Tibial nerve (tissue), 4 donors: ENCODE results near the gene IL1A. TPM values are rescaled to one million over a fixed set of nuclear protein-coding genes. Genes with fewer than 3 reads are reported as not detected.

Experiments
- DNase-seq, 2 donors: peaks; one replicate each; pipeline ENCODE4 v3.0.0-alpha.2; 2019; ENCODE audit warnings: low spot score in 2 of 2
- H3K27ac ChIP-seq, 4 donors: fragments of 200-600 bp; sonication (generic) in 3 of 4; one replicate each; pipeline ENCODE4 v1.5.1; 2017 to 2019; ENCODE audit warnings: mild to moderate bottlenecking in 1 of 4
- H3K27me3 ChIP-seq, 2 donors: fragments of 200-600 bp; sonication (generic) in 1 of 2; one replicate each; pipeline versions ENCODE4 v1.5.1 to v1.6.0; 2017 to 2019
- H3K36me3 ChIP-seq, 3 donors: fragments of 200-600 bp; sonication (generic); one replicate each; pipeline ENCODE4 v1.5.1; 2018 to 2019
- H3K4me1 ChIP-seq, 4 donors: fragments of 200-600 bp; sonication (generic) in 3 of 4; one replicate each; pipeline ENCODE4 v1.5.1; 2017 to 2019
- H3K4me3 ChIP-seq, 4 donors: fragments of 200-600 bp; sonication (generic) in 3 of 4; one replicate each; pipeline ENCODE4 v1.5.1; 2017 to 2019; ENCODE audit warnings: mild to moderate bottlenecking in 1 of 4, moderate library complexity in 1 of 4
- H3K9me3 ChIP-seq, 4 donors: fragments of 200-600 bp; sonication (generic) in 3 of 4; one replicate each; pipeline ENCODE4 v1.5.1; 2017 to 2019
- CTCF ChIP-seq, 5 experiments: fragments of 200-600 bp in 3 of 5; fragments of 450-650 bp in 2 of 5; sonication (generic) in 3 of 5; IDR thresholded peaks; one replicate each; pipeline ENCODE4 v1.5.1; 2016 to 2019; ENCODE audit warnings: antibody characterized with exemption in 5 of 5, mild to moderate bottlenecking in 3 of 5, moderate library complexity in 2 of 5
- EP300 ChIP-seq, 2 donors: sonication (generic); formaldehyde crosslinking; IDR thresholded peaks; one replicate each; pipeline ENCODE4 v1.6.1; 2017; ENCODE audit warnings: antibody characterized with exemption in 2 of 2, mild to moderate bottlenecking in 1 of 2
- POLR2A ChIP-seq, 2 donors: fragments of 450-650 bp; IDR thresholded peaks; one replicate each; pipeline ENCODE4 v1.6.1; 2017; ENCODE audit warnings: antibody characterized with exemption in 2 of 2, mild to moderate bottlenecking in 2 of 2, moderate library complexity in 2 of 2
- WGBS, 2 donors: methylation state at CpG; one replicate each; pipeline ENCODE4 v1.1.5; 2018; 5-methylcytosine and 5-hydroxymethylcytosine counted together
- total RNA-seq, 4 donors: library from RNA; depleted of rRNA; stranded (reverse); fragments of >200 nt; gene quantifications; one replicate each; pipeline ENCODE4 v1.1.0, GENCODE V29; 2016

Gene IL1A
- total RNA-seq, 4 donors from 2014 or later = 1.1 TPM; not detected in 3

- no peak overlapping the region for H3K27ac ChIP-seq
- TF ChIP-seq POLR2A (IDR thresholded peaks at IDR 0.05) = no peak
- TF ChIP-seq CTCF (IDR thresholded peaks at IDR 0.05) = no peak
- no peak for TF ChIP-seq EP300 (IDR thresholded peaks at IDR 0.05)
- DNase-seq = no peak
- H3K9me3 ChIP-seq = peaks cover 0 to 4% (median 0%) of the 10 kb centered on the region in 4 donors
- WGBS, 2 donors = 86 to 88% methylated on average over 4 of the region's 4 CpGs
- H3K27me3 ChIP-seq = no peaks in the 10 kb centered on the region
- H3K36me3 ChIP-seq = no peaks in the 10 kb centered on the region
- no peaks in the 10 kb centered on the region for H3K4me1 ChIP-seq
- no peak overlapping the region for H3K4me3 ChIP-seq
These were observed 37.4 kb upstream of the IL1A start for GRCh38 chr2:112821682-112822081.

- H3K36me3 ChIP-seq = no peaks in the 10 kb centered on the region
- no peak overlapping the region for H3K27ac ChIP-seq
- no peak for TF ChIP-seq CTCF (IDR thresholded peaks at IDR 0.05)
- no peak for TF ChIP-seq POLR2A (IDR thresholded peaks at IDR 0.05)
- TF ChIP-seq EP300 (IDR thresholded peaks at IDR 0.05) = no peak
- no peak overlapping the region for H3K4me3 ChIP-seq
- no peaks in the 10 kb centered on the region for H3K27me3 ChIP-seq
- WGBS, 2 donors = 78 to 84% methylated on average over 5 of the region's 5 CpGs
- peaks cover 0 to 4% (median 0%) of the 10 kb centered on the region in 4 donors for H3K9me3 ChIP-seq
- no peaks in the 10 kb centered on the region for H3K4me1 ChIP-seq
- DNase-seq = no peak
These were observed 36.8 kb upstream of the IL1A start for GRCh38 chr2:112821142-112821541.

- TF ChIP-seq CTCF (IDR thresholded peaks at IDR 0.05) (no peak), POLR2A (IDR thresholded peaks at IDR 0.05) (no peak)
These were observed 36.0 kb upstream of the IL1A start for GRCh38 chr2:112820343-112820742.

GRCh38 chr2:112819081-112819480 lies 34.8 kb upstream of the IL1A start:
- no peak for DNase-seq
- Histone ChIP-seq H3K4me3 (no peak overlapping the region), H3K27me3 (no peaks in the 10 kb centered on the region), H3K9me3 (peaks cover 0 to 4% (median 0%) of the 10 kb centered on the region in 4 donors), H3K36me3 (no peaks in the 10 kb centered on the region), H3K27ac (no peak overlapping the region), H3K4me1 (peaks cover 0 to 4% (median 0%) of the 10 kb centered on the region in 4 donors)
- 76 to 87% methylated on average over 7 of the region's 7 CpGs for WGBS, 2 donors
- TF ChIP-seq POLR2A (IDR thresholded peaks at IDR 0.05) (no peak), EP300 (IDR thresholded peaks at IDR 0.05) (no peak), CTCF (IDR thresholded peaks at IDR 0.05) (no peak)

More at GRCh38 chr2:112820343-112820742, 36.0 kb upstream of the IL1A start:
- H3K4me3 ChIP-seq = no peak overlapping the region
- H3K27ac ChIP-seq = no peak overlapping the region
- H3K9me3 ChIP-seq = peaks cover 0 to 4% (median 0%) of the 10 kb centered on the region in 4 donors
- H3K36me3 ChIP-seq = no peaks in the 10 kb centered on the region
- no peak for DNase-seq
- no peaks in the 10 kb centered on the region for H3K27me3 ChIP-seq
- H3K4me1 ChIP-seq = no peaks in the 10 kb centered on the region

- Histone ChIP-seq H3K4me3 (no peak overlapping the region), H3K9me3 (peaks cover 0 to 4% (median 0%) of the 10 kb centered on the region in 4 donors), H3K27ac (no peak overlapping the region), H3K4me1 (peaks cover 0 to 12% (median 0%) of the 10 kb centered on the region in 4 donors), H3K27me3 (no peaks in the 10 kb centered on the region), H3K36me3 (no peaks in the 10 kb centered on the region)
- no peak for TF ChIP-seq CTCF (IDR thresholded peaks at IDR 0.05)
- no peak for TF ChIP-seq EP300 (IDR thresholded peaks at IDR 0.05)
- no peak for TF ChIP-seq POLR2A (IDR thresholded peaks at IDR 0.05)
- DNase-seq = no peak
- 62 to 67% methylated on average over 3 of the region's 3 CpGs for WGBS, 2 donors
These were observed 34.0 kb upstream of the IL1A start for GRCh38 chr2:112818094-112818902.
